Measurements from ENCODE around the gene ROPN1L. TPM values are rescaled to one million over a fixed set of nuclear protein-coding genes. Genes with fewer than 3 reads are reported as not detected.

Gene ROPN1L
- total RNA-seq, 1 experiment from 2014 or later, result 0.24 TPM

GRCh38 chr5:10479154-10479721 is 37.6 kb downstream of the ROPN1L start:
- Histone ChIP-seq H3K27ac (ENCODE audit: low read depth, low read length, poor library complexity, severe bottlenecking) (no peak overlapping the region), H3K36me3 (ENCODE audit: insufficient read depth, low read length, poor library complexity, severe bottlenecking) (no peaks in the 10 kb centered on the region), H3K4me3 (ENCODE audit: low read depth, low read length, poor library complexity, severe bottlenecking) (no peak overlapping the region), H3K9me3 (ENCODE audit: low read depth, low read length, poor library complexity, severe bottlenecking) (no peaks in the 10 kb centered on the region), H3K27me3 (replicated peaks; ENCODE audit: insufficient read depth, low read depth, low read length, poor library complexity) (no peaks in the 10 kb centered on the region), H3K4me1 (ENCODE audit: insufficient read depth, low read length, poor library complexity, severe bottlenecking) (no peaks in the 10 kb centered on the region)
- no peak for DNase-seq (ENCODE audit: low spot score)
- ChIA-PET POLR2A (ENCODE audit: low non-redundant PET) (no interaction called here), CTCF (no interaction called here)
- intact Hi-C loops (cut with micrococcal nuclease; ENCODE audit: unreplicated experiment), result no loop called here
- no TSS peak for BruUV-seq (replicated peaks)
- TF ChIP-seq EZH2 (IDR thresholded peaks at IDR 0.05; ENCODE audit: borderline replicate concordance, low read depth, low read length, poor library complexity, severe bottlenecking) (no peak), CTCF (conservative IDR thresholded peaks at IDR 0.05; ENCODE audit: low read depth, low read length) (no peak)

- no peaks in the 10 kb centered on the region for H3K36me3 ChIP-seq (ENCODE audit: insufficient read depth, low read length, poor library complexity, severe bottlenecking)
- no peak for TF ChIP-seq CTCF (conservative IDR thresholded peaks at IDR 0.05; ENCODE audit: low read depth, low read length)
- no peak for TF ChIP-seq EZH2 (IDR thresholded peaks at IDR 0.05; ENCODE audit: borderline replicate concordance, low read depth, low read length, poor library complexity, severe bottlenecking)
- H3K4me3 ChIP-seq (ENCODE audit: low read depth, low read length, poor library complexity, severe bottlenecking), result no peak overlapping the region
- ChIA-PET POLR2A (ENCODE audit: low non-redundant PET) (no interaction called here), CTCF (no interaction called here)
- no peak for DNase-seq (ENCODE audit: low spot score)
- intact Hi-C loops (cut with micrococcal nuclease; ENCODE audit: unreplicated experiment), result no loop called here
- no peaks in the 10 kb centered on the region for H3K4me1 ChIP-seq (ENCODE audit: insufficient read depth, low read length, poor library complexity, severe bottlenecking)
- no TSS peak for BruUV-seq (replicated peaks)
- H3K27ac ChIP-seq (ENCODE audit: low read depth, low read length, poor library complexity, severe bottlenecking), result no peak overlapping the region
- no peaks in the 10 kb centered on the region for H3K27me3 ChIP-seq (replicated peaks; ENCODE audit: insufficient read depth, low read depth, low read length, poor library complexity)
- H3K9me3 ChIP-seq (ENCODE audit: low read depth, low read length, poor library complexity, severe bottlenecking), result no peaks in the 10 kb centered on the region
Measured at GRCh38 chr5:10480237-10480985, 38.7 kb downstream of the ROPN1L start.

GRCh38 chr5:10481241-10481935 is 39.7 kb downstream of the ROPN1L start:
- Histone ChIP-seq H3K36me3 (ENCODE audit: insufficient read depth, low read length, poor library complexity, severe bottlenecking) (no peaks in the 10 kb centered on the region), H3K27ac (ENCODE audit: low read depth, low read length, poor library complexity, severe bottlenecking) (no peak overlapping the region), H3K9me3 (ENCODE audit: low read depth, low read length, poor library complexity, severe bottlenecking) (no peaks in the 10 kb centered on the region), H3K4me3 (ENCODE audit: low read depth, low read length, poor library complexity, severe bottlenecking) (no peak overlapping the region), H3K4me1 (ENCODE audit: insufficient read depth, low read length, poor library complexity, severe bottlenecking) (no peaks in the 10 kb centered on the region), H3K27me3 (replicated peaks; ENCODE audit: insufficient read depth, low read depth, low read length, poor library complexity) (no peaks in the 10 kb centered on the region)
- ChIA-PET CTCF (no interaction called here), POLR2A (ENCODE audit: low non-redundant PET) (no interaction called here)
- no TSS peak for BruUV-seq (replicated peaks)
- DNase-seq (ENCODE audit: low spot score), result no peak
- no peak for TF ChIP-seq EZH2 (IDR thresholded peaks at IDR 0.05; ENCODE audit: borderline replicate concordance, low read depth, low read length, poor library complexity, severe bottlenecking)
- no peak for TF ChIP-seq CTCF (conservative IDR thresholded peaks at IDR 0.05; ENCODE audit: low read depth, low read length)
- intact Hi-C loops (cut with micrococcal nuclease; ENCODE audit: unreplicated experiment), result no loop called here

Data from A673 (cell line).